Upper lobe of left lung (tissue), 4 donors: ENCODE results near the gene SLC9A9.

Experiments used
- CTCF ChIP-seq, 6 experiments: fragments of 450-650 bp in 4 of 6; fragments of 200-600 bp in 2 of 6; sonication (generic) in 2 of 6; IDR thresholded peaks; one replicate each; pipeline ENCODE4 v1.5.1; 2016 to 2019; ENCODE audit warnings: antibody characterized with exemption in 6 of 6
- EP300 ChIP-seq, 4 donors: sonication (generic); formaldehyde crosslinking; IDR thresholded peaks; one replicate each; pipeline ENCODE4 v1.5.1; 2017; ENCODE audit warnings: antibody characterized with exemption in 4 of 4, control low read depth in 2 of 4
- POLR2A ChIP-seq, 4 donors: fragments of 450-650 bp; IDR thresholded peaks; one replicate each; pipeline ENCODE4 v1.5.1; 2016 to 2017; ENCODE audit warnings: antibody characterized with exemption in 4 of 4, mild to moderate bottlenecking in 2 of 4

DNA sequence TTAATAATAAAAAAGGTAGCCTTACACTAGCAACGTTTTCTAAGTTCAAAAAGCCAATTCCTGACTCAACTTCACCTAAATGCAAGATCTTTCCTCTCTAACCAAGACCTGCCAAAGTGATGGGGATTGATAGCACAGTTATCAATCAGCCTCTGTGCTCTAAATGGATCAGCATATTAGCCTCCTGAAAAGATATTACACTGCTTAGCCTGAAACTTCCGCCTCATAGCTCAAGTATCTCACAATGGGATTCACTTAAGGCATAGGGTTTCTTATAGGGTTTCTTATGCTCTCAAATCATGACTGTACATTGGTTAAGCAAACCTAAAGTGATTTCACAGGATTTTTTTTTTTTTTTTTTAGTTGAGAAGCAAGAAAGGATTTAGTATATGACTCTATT is 436 bp upstream of the SLC9A9 start:
- TF ChIP-seq POLR2A (IDR thresholded peaks at IDR 0.05) (no peak), CTCF (IDR thresholded peaks at IDR 0.05) (no peak), EP300 (IDR thresholded peaks at IDR 0.05) (no peak)
